ENCODE measurements around the gene DSPP. TPM values are rescaled to one million over a fixed set of nuclear protein-coding genes. Genes with fewer than 3 reads are reported as not detected.

Gene DSPP
- total and polyA plus RNA-seq, 2 experiments from 2014 or later: 0.08 TPM; not detected in 1

DNA sequence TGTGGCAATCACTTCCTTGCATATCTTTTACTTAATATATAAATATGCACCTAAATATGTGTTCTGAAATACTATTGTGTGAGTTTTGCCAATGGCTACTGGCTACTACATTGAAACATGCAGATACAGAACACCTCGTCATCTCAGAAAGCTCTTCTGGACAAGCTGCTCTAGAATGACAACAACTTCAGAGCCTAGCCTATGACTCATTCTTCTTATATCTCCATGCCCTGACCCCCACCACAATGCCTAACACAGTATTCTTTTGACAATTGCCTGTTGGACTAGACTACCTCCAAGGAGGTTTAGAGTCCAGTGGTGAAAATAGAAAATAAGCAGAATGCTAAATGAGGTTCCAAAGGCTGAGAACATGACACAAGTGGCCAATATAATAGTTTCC lies 24.1 kb downstream of the DSPP start:
- no peak overlapping the region for H3K4me3 ChIP-seq
- no peak overlapping the region for H3K27ac Mint-ChIP-seq
- H3K4me3 Mint-ChIP-seq: no peak overlapping the region
- TF ChIP-seq JUNB (IDR thresholded peaks at IDR 0.05; ENCODE audit: unreplicated experiment) (no peak), EZH2phosphoT487 (IDR thresholded peaks at IDR 0.05; ENCODE audit: unreplicated experiment) (no peak)
- no peak for DNase-seq (ENCODE audit: low spot score)
- no peaks in the 10 kb centered on the region for H3F3A ChIP-seq (replicated peaks; ENCODE audit: low read depth)
- H3K27me3 Mint-ChIP-seq (ENCODE audit: insufficient read depth, low read depth, poor library complexity): no peaks in the 10 kb centered on the region
- no peaks in the 10 kb centered on the region for H4K20me1 ChIP-seq (replicated peaks; ENCODE audit: insufficient read depth)
- no peaks in the 10 kb centered on the region for H3K4me1 Mint-ChIP-seq
- H3K9me3 Mint-ChIP-seq: no peaks in the 10 kb centered on the region
- H3K27ac ChIP-seq (ENCODE audit: low read depth): no peak overlapping the region
- 0 out of 2 replicates have a peak, but pooled peaks cover 2% of the 10 kb centered on the region for H3K9me2 ChIP-seq (ENCODE audit: insufficient read depth)
- no peaks in the 10 kb centered on the region for H3K4me1 ChIP-seq (ENCODE audit: insufficient read depth)
- no peaks in the 10 kb centered on the region for H3K79me2 ChIP-seq (replicated peaks; ENCODE audit: insufficient read depth)
- H2AFZ ChIP-seq: no peak overlapping the region; the same call in 1 of the 2 replicates
- H3K27me3 ChIP-seq (ENCODE audit: insufficient read depth): no peaks in the 10 kb centered on the region
- no peak for ATAC-seq
- H3K4me2 ChIP-seq: no peak overlapping the region
- H3K36me3 Mint-ChIP-seq (ENCODE audit: low read depth): no peaks in the 10 kb centered on the region
- H3K36me3 ChIP-seq (ENCODE audit: insufficient read depth): no peaks in the 10 kb centered on the region

DNA sequence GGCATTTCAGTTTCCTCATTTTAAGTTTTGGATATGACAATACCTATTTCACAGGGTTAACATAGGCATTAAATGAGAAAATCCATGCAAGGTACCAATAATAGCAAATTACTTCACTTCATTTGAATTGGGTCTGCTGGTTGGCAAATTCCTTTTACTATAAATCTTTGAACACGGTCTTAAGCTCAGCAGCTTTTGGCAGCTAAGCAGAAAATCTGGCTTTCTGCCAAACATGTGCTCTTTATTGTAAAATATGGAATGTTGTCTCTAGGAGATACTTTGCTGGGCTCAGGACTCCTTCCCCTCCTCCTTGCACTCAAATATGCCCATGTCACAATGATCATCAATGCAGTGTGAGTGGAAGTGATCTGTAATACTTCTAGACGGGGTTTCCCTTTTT lies 24.9 kb downstream of the DSPP start:
- Histone ChIP-seq H3K4me3 (no peak overlapping the region), H3K79me2 (replicated peaks; ENCODE audit: insufficient read depth) (no peaks in the 10 kb centered on the region), H3K4me2 (no peak overlapping the region), H3K4me1 (ENCODE audit: insufficient read depth) (no peaks in the 10 kb centered on the region), H2AFZ (no peak overlapping the region), H3K36me3 (ENCODE audit: insufficient read depth) (no peaks in the 10 kb centered on the region), H4K20me1 (replicated peaks; ENCODE audit: insufficient read depth) (no peaks in the 10 kb centered on the region), H3K27me3 (ENCODE audit: insufficient read depth) (no peaks in the 10 kb centered on the region), H3K9me2 (ENCODE audit: insufficient read depth) (0 out of 2 replicates have a peak, but pooled peaks cover 2% of the 10 kb centered on the region), H3F3A (replicated peaks; ENCODE audit: low read depth) (no peaks in the 10 kb centered on the region), H3K27ac (ENCODE audit: low read depth) (no peak overlapping the region)
- Mint-ChIP-seq H3K4me1 (no peaks in the 10 kb centered on the region), H3K27me3 (ENCODE audit: insufficient read depth, low read depth, poor library complexity) (no peaks in the 10 kb centered on the region), H3K36me3 (ENCODE audit: low read depth) (no peaks in the 10 kb centered on the region), H3K27ac (no peak overlapping the region), H3K9me3 (no peaks in the 10 kb centered on the region), H3K4me3 (no peak overlapping the region)
- no peak for ATAC-seq
- no peak for DNase-seq (ENCODE audit: low spot score)
- TF ChIP-seq STAT1 (IDR thresholded peaks at IDR 0.05; ENCODE audit: unreplicated experiment) (no peak), ZNF462 (CRISPR knock-in tag; IDR thresholded peaks at IDR 0.05) (no peak), EZH2 (IDR thresholded peaks at IDR 0.05; ENCODE audit: low read depth, unreplicated experiment) (no peak), EZH2phosphoT487 (IDR thresholded peaks at IDR 0.05; ENCODE audit: unreplicated experiment) (no peak), ZNF331 (CRISPR knock-in tag; IDR thresholded peaks at IDR 0.05; ENCODE audit: low read depth) (no peak), ZNF114 (CRISPR knock-in tag; IDR thresholded peaks at IDR 0.05) (no peak), CREB1 (CRISPR knock-in tag; IDR thresholded peaks at IDR 0.05; ENCODE audit: low read depth) (no peak), CTCF (conservative IDR thresholded peaks at IDR 0.05; ENCODE audit: low read depth in 2 of 2) (no peak), NANOG (IDR thresholded peaks at IDR 0.05; ENCODE audit: borderline replicate concordance) (no peak), JUNB (IDR thresholded peaks at IDR 0.05; ENCODE audit: unreplicated experiment) (no peak)
- TF ChIP-seq, protein P1, sequence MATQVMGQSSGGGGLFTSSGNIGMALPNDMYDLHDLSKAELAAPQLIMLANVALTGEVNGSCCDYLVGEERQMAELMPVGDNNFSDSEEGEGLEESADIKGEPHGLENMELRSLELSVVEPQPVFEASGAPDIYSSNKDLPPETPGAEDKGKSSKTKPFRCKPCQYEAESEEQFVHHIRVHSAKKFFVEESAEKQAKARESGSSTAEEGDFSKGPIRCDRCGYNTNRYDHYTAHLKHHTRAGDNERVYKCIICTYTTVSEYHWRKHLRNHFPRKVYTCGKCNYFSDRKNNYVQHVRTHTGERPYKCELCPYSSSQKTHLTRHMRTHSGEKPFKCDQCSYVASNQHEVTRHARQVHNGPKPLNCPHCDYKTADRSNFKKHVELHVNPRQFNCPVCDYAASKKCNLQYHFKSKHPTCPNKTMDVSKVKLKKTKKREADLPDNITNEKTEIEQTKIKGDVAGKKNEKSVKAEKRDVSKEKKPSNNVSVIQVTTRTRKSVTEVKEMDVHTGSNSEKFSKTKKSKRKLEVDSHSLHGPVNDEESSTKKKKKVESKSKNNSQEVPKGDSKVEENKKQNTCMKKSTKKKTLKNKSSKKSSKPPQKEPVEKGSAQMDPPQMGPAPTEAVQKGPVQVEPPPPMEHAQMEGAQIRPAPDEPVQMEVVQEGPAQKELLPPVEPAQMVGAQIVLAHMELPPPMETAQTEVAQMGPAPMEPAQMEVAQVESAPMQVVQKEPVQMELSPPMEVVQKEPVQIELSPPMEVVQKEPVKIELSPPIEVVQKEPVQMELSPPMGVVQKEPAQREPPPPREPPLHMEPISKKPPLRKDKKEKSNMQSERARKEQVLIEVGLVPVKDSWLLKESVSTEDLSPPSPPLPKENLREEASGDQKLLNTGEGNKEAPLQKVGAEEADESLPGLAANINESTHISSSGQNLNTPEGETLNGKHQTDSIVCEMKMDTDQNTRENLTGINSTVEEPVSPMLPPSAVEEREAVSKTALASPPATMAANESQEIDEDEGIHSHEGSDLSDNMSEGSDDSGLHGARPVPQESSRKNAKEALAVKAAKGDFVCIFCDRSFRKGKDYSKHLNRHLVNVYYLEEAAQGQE (IDR thresholded peaks at IDR 0.05; ENCODE audit: unreplicated experiment): no peak

Data from GM23338 (cell line).